Measurements from ENCODE around the gene CCHCR1. TPM values are rescaled to one million over a fixed set of nuclear protein-coding genes. Genes with fewer than 3 reads are reported as not detected.

Gene CCHCR1
- total RNA-seq, 1 donor from 2014 or later, result 23.2 TPM

- no peak for DNase-seq (ENCODE audit: low spot score)
- peaks cover 24% of the 10 kb centered on the region for H3K4me1 Mint-ChIP-seq
- H3K9me3 Mint-ChIP-seq, result no peaks in the 10 kb centered on the region
- no peak overlapping the region for H3K27ac ChIP-seq
- peaks cover 7% of the 10 kb centered on the region for H3K4me1 ChIP-seq
- H3K27me3 ChIP-seq, result peaks cover 5% of the 10 kb centered on the region
- H4K20me1 ChIP-seq (ENCODE audit: low read depth), result no peaks in the 10 kb centered on the region
- H3K4me2 ChIP-seq, result no peak overlapping the region
- no peak overlapping the region for H3K4me3 ChIP-seq
- no peak overlapping the region for H3K4me3 Mint-ChIP-seq
- no peak overlapping the region for H2AFZ ChIP-seq (replicated peaks)
- TF ChIP-seq EZH2phosphoT487 (IDR thresholded peaks at IDR 0.05) (no peak), EZH2 (IDR thresholded peaks at IDR 0.05) (no peak), CTCF (IDR thresholded peaks at IDR 0.05) (no peak)
- no peaks in the 10 kb centered on the region for H3K9me3 ChIP-seq (ENCODE audit: low read depth)
- H3K9ac ChIP-seq, result no peak overlapping the region
- peaks cover 18% of the 10 kb centered on the region for H3K36me3 Mint-ChIP-seq
- H3K27ac Mint-ChIP-seq, result no peak overlapping the region
- peaks cover 5% of the 10 kb centered on the region for H3K36me3 ChIP-seq
- peaks cover 2% of the 10 kb centered on the region for H3K27me3 Mint-ChIP-seq (ENCODE audit: insufficient read depth, low read depth)
- peaks cover 11% of the 10 kb centered on the region for H3K79me2 ChIP-seq (ENCODE audit: low read depth)
- H3F3A ChIP-seq (ENCODE audit: low read depth), result peaks cover 11% of the 10 kb centered on the region
Observed at GRCh38 chr6:31154436-31154835, 3.2 kb downstream of the CCHCR1 start.

GRCh38 chr6:31152781-31153180, 4.8 kb downstream of the CCHCR1 start:
- no peak overlapping the region for H3K9ac ChIP-seq
- peaks cover 5% of the 10 kb centered on the region for H3K36me3 ChIP-seq
- no peak overlapping the region for H3K27ac ChIP-seq
- no peak for DNase-seq (ENCODE audit: low spot score)
- H4K20me1 ChIP-seq (ENCODE audit: low read depth), result no peaks in the 10 kb centered on the region
- Mint-ChIP-seq H3K4me1 (peaks cover 16% of the 10 kb centered on the region), H3K27ac (peak overlapping the region; percentile 13), H3K27me3 (ENCODE audit: insufficient read depth, low read depth) (peaks cover 2% of the 10 kb centered on the region), H3K9me3 (no peaks in the 10 kb centered on the region), H3K36me3 (peaks cover 19% of the 10 kb centered on the region), H3K4me3 (no peak overlapping the region)
- H3K79me2 ChIP-seq (ENCODE audit: low read depth), result peaks cover 11% of the 10 kb centered on the region
- H3K9me3 ChIP-seq (ENCODE audit: low read depth), result no peaks in the 10 kb centered on the region
- no peak overlapping the region for H2AFZ ChIP-seq (replicated peaks)
- TF ChIP-seq EZH2phosphoT487 (IDR thresholded peaks at IDR 0.05) (no peak), CTCF (IDR thresholded peaks at IDR 0.05) (no peak), EZH2 (IDR thresholded peaks at IDR 0.05) (no peak)
- H3K4me3 ChIP-seq, result no peak overlapping the region
- H3K4me1 ChIP-seq, result peaks cover 7% of the 10 kb centered on the region
- H3K27me3 ChIP-seq, result no peaks in the 10 kb centered on the region
- H3K4me2 ChIP-seq, result no peak overlapping the region
- H3F3A ChIP-seq (ENCODE audit: low read depth), result no peaks in the 10 kb centered on the region

- no peak for TF ChIP-seq EZH2 (IDR thresholded peaks at IDR 0.05)
- Histone ChIP-seq H4K20me1 (ENCODE audit: low read depth) (no peaks in the 10 kb centered on the region), H3K27ac (no peak overlapping the region), H3K4me2 (no peak overlapping the region), H3K4me3 (no peak overlapping the region), H3F3A (ENCODE audit: low read depth) (no peaks in the 10 kb centered on the region), H3K36me3 (no peaks in the 10 kb centered on the region), H2AFZ (replicated peaks) (no peak overlapping the region), H3K4me1 (no peaks in the 10 kb centered on the region), H3K27me3 (no peaks in the 10 kb centered on the region), H3K9ac (no peak overlapping the region), H3K79me2 (ENCODE audit: low read depth) (no peaks in the 10 kb centered on the region), H3K9me3 (ENCODE audit: low read depth) (no peaks in the 10 kb centered on the region)
- Mint-ChIP-seq H3K36me3 (peaks cover 20% of the 10 kb centered on the region), H3K4me3 (no peak overlapping the region), H3K4me1 (peaks cover 5% of the 10 kb centered on the region), H3K27ac (no peak overlapping the region), H3K27me3 (ENCODE audit: insufficient read depth, low read depth) (peaks cover 2% of the 10 kb centered on the region), H3K9me3 (no peaks in the 10 kb centered on the region)
- DNase-seq (ENCODE audit: low spot score), result no peak
Observed at GRCh38 chr6:31149827-31150447, 7.7 kb downstream of the CCHCR1 start.

- Histone ChIP-seq H3K9me3 (ENCODE audit: low read depth) (no peaks in the 10 kb centered on the region), H4K20me1 (ENCODE audit: low read depth) (no peaks in the 10 kb centered on the region), H2AFZ (replicated peaks) (no peak overlapping the region), H3K4me3 (no peak overlapping the region), H3F3A (ENCODE audit: low read depth) (peaks cover 17% of the 10 kb centered on the region), H3K27ac (no peak overlapping the region), H3K36me3 (no peaks in the 10 kb centered on the region), H3K27me3 (no peaks in the 10 kb centered on the region), H3K9ac (no peak overlapping the region), H3K4me2 (no peak overlapping the region), H3K79me2 (ENCODE audit: low read depth) (no peaks in the 10 kb centered on the region), H3K4me1 (peaks cover 16% of the 10 kb centered on the region)
- DNase-seq (ENCODE audit: low spot score), result no peak
- no peak for TF ChIP-seq CTCF (IDR thresholded peaks at IDR 0.05)
- Mint-ChIP-seq H3K4me1 (peaks cover 16% of the 10 kb centered on the region), H3K27ac (no peak overlapping the region), H3K4me3 (no peak overlapping the region), H3K9me3 (no peaks in the 10 kb centered on the region), H3K36me3 (peaks cover 14% of the 10 kb centered on the region), H3K27me3 (ENCODE audit: insufficient read depth, low read depth) (no peaks in the 10 kb centered on the region)
Observed at GRCh38 chr6:31145386-31145785, 12.2 kb downstream of the CCHCR1 start.

Data from neural progenitor cell (in vitro differentiated cells).